Raji (cell line): ENCODE measurements around the gene YBX2.

Experiments
- POLR2A ChIP-seq: IDR thresholded peaks from 2 replicates; pipeline ENCODE4 v1.6.1; 2011; ENCODE audit warnings: low read depth, low read length, control low read depth; ENCODE audit not compliant: insufficient read depth

Gene YBX2

GRCh38 chr17:7289256-7290032 lies 5.0 kb downstream of the YBX2 start:
- no peak for TF ChIP-seq POLR2A

DNA sequence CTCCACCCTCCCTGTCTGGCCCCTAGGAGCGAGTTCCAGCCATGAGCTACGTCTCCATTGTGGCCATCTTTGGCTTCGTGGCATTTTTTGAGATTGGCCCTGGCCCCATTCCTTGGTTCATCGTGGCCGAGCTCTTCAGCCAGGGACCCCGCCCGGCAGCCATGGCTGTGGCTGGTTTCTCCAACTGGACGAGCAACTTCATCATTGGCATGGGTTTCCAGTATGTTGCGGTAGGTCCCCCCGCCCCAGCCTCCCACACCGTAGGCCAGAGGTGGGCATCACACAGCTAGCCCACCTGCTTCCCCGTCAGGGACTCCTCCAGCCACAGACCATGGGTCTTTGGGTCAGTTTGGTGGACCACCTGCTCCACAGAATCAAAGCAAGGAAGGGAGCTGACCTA lies 8.8 kb downstream of the YBX2 start:
- TF ChIP-seq POLR2A, result no peak

DNA sequence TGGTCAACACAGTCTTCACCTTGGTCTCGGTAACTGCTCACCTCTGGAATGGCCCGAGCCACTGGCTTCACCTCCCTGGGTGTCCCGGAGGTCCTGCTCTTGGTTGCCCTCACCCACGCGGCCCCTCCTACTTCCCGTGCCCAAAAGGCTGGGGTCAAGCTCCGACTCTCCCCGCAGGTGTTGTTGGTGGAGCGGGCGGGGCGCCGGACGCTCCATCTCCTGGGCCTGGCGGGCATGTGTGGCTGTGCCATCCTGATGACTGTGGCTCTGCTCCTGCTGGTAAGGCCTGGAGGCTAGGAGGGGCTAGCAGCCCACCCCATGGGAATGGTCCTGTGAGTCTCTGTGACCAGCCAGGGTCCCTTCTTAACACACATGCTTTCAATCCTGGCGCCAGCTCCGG lies 9.5 kb downstream of the YBX2 start:
- no peak for TF ChIP-seq POLR2A

DNA sequence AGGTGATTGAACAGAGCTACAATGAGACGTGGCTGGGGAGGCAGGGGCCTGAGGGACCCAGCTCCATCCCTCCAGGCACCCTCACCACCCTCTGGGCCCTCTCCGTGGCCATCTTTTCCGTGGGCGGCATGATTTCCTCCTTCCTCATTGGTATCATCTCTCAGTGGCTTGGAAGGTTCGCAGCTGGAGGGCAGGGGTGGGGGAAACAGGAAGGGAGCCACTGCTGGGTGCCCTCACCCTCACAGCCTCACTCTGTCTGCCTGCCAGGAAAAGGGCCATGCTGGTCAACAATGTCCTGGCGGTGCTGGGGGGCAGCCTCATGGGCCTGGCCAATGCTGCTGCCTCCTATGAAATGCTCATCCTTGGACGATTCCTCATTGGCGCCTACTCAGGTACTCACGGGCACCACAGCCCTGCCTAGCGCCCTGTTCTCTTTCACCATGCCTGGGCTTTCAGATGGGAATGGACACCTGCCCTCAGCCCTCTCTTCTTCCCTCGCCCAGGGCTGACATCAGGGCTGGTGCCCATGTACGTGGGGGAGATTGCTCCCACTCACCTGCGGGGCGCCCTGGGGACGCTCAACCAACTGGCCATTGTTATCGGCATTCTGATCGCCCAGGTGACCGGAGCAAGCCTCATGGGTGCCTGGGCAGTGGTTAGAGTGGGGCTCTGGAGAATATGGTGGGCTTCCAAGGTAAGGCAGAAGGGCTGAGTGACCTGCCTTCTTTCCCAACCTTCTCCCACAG lies 10.8 kb downstream of the YBX2 start:
- TF ChIP-seq POLR2A, result no peak

DNA sequence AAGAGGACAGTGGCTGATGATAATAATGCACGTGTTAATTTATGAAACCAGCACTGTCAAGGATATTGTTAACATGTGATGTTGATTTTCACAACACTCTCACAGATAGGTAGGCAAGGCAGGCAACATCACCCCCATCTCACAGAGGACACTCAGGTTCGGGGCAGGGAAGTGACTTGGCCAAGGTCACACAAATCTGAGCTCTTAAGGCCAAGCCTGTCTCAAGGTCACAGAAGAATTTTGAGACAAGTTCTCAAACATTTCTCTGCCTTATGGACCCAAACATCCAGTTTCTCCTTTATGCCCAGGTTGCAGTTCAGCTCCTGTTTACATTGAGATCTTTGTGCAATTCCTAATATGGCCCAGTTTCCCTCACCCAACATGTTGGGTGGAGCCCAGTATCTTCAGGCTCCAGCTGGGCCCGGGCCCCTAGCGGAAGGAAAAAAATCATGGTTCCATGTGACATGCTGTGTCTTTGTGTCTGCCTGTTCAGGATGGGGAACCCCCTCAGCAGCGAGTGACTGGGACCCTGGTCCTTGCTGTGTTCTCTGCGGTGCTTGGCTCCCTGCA lies 11.6 kb downstream of the YBX2 start:
- no peak for TF ChIP-seq POLR2A

DNA sequence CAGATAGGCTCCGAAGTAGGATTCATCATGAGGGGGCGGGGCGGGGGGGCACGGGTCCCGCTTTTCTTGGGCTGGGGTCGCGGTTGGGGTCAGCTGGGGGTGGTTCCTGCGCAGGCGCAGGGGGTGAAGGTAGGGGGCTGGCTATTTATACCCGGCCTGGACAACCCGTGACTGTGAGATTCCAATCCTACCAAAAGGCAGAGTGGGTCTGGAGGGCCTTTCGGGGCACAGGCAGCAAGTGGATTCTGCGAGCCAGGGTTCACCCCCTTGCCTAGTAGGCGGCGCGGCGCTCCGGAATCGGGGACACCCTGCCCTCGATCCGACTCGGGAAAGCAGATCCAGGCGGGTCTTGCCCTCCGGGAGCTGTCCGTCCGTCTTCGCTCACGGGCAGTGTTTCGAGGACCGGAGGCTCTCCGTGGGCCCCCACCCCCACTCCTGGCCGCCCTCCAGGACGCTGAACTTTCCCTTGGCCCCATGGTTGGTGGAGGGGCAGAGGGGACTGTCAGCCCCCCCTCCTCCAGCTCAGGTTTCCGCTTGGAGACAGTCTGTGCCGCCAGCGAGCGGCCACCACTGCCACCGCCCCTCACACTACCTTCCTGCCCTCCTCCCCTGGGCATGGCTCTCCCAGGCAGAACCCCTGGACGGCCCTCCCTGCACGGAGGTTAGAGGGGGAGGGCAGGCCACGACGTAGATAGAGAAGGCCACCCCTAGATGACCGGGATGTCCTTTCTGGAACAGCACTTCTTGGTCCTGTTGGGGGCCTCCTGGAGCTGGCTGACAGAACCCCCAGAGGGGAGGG lies 12.3 kb downstream of the YBX2 start:
- TF ChIP-seq POLR2A, result no peak

DNA sequence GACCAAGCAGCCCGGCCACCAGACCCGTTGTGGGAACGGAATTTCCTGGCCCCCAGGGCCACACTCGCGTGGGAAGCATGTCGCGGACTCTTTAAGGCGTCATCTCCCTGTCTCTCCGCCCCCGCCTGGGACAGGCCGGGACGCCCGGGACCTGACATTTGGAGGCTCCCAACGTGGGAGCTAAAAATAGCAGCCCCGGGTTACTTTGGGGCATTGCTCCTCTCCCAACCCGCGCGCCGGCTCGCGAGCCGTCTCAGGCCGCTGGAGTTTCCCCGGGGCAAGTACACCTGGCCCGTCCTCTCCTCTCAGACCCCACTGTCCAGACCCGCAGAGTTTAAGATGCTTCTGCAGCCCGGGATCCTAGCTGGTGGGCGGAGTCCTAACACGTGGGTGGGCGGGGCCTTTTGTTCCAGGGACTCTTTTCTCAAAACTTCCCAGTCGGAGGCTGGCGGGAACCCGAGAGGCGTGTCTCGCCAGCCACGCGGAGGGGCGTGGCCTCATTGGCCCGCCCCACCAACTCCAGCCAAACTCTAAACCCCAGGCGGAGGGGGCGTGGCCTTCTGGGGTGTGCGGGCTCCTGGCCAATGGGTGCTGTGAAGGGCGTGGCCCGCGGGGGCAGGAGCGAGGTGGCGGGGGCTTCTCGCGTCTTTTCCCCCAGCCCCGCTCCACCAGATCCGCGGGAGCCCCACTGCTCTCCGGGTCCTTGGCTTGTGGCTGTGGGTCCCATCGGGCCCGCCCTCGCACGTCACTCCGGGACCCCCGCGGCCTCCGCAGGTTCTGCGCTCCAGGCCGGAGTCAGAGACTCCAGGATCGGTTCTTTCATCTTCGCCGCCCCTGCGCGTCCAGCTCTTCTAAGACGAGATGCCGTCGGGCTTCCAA lies 13.1 kb downstream of the YBX2 start, which contains the start of gene SLC2A4:
TSS of gene SLC2A4 (plus strand) at position 645 of the 879 bp plus-strand sequence. CDS start at position 862, 217 bp downstream.
- TF ChIP-seq POLR2A, result no peak

GRCh38 chr17:7280519-7281073 lies 13.8 kb downstream of the YBX2 start:
- peak; percentile 35; the same call in 1 of the 2 replicates for TF ChIP-seq POLR2A

GRCh38 chr17:7279448-7279847 lies 15.0 kb downstream of the YBX2 start:
- no peak for TF ChIP-seq POLR2A

DNA sequence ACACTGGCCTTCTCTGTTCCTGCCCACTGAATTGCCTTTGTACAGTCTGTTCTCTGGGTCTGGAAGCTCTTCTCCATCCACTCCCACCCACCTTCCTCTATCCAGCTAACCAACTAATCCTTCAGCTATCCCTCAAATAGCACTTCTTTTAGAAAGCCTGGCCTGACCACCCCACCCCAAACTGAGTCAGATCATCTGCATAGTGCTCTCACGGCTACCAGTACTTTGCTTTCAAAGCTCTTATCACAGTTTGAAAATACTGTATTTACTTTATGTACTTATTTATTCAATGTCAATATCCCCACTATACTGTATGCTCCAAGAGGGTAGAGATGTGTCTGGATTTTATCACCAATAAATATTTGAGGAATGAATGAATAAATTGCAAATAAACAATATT lies 27.7 kb downstream of the YBX2 start:
- no peak for TF ChIP-seq POLR2A

DNA sequence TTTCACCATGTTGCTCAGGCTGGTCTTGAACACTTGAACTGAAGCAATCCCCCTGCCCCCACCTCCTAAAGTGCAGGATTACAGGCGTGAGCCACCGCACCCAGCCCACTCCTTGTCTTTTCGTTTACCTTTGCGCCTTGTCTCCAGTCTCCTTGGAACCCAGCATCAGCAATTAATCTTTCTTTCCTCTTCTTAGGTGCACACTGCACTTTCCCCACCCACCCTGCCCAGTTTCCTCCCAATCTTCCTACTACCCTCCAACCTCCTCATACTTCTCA lies 30.7 kb downstream of the YBX2 start:
- TF ChIP-seq POLR2A, result no peak

DNA sequence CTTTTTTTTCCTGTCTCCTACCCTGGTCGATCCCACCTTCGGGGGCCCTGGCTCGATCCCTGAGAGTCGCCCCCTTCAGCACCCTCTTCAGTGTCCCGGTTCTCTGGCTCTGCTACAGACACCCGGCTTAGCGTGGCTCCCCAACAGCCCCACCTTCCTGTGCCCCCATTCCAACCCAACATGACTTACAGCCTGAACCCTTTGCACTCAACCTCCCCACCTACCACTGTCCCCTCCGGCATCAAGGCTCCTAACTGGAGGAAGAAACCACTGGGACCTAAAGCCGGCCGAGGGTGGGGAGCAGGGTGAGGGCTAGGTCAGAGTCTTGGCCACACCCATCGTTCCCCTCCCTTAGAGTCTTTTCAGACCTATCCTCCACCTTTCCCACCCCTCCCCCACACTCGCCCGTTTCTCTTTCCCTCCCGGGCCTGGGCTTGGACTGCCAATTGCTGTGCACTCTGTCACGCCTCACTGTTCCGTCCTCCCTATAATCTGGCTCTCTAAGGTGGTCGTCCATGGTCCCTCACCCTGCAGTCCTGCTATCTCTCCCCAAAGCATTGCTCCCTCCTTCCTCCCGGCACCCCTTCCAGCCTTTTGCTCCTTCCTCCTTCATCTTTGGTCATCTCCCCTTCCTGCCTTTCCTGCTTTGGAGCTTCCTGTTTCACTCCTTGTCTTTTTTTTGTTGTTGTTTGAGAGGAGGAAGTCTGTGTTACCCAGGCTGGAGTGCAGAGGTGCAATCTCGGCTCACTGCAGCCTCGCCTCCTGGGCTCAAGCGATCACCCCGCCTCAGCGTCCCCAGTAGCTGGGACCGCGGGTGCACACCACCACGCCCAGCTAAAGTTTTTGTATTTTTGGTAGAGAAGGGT lies 31.3 kb downstream of the YBX2 start:
- TF ChIP-seq POLR2A, result no peak
